ENCODE data around the gene NPHS1. TPM values are rescaled to one million over a fixed set of nuclear protein-coding genes. Genes with fewer than 3 reads are reported as not detected.

NPHS1 gene
- total RNA-seq, 4 donors from 2014 or later = not detected

DNA sequence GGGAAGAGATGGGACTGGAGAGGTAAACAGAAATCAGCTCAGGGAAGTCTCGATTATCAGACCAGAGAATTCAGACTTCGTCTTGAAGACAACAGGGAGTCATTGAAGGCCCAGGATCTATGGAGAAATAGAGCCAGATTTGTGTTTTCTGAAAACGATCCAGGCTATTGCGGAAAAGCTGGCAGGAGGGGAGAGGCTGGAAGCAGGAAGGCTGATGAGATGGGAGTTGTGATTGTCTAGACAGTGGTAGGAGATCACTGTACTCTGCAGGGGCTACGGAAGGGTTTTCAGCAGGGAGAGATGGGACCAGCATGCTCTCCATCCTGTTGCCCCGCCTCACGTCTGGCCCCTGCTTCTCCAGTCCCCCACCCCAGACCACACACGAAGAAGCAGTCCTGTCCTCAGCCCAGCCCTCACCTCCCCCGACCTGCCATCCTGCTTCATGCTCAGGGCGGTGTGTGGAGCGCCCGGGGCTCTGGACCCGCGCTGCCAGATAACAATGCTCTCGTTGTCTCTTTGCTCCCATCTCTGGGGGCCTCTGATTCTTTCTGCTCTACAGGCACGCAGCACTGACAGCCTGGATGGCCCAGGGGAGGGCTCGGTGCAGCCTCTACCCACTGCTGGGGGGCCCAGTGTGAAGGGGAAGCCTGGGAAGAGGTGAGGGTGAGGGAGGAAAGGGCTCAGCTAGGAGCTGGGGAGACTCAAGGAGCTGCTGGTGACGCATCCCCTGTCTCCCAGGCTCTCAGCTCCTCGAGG, 75.0 kb downstream of the NPHS1 start:
- TF ChIP-seq, protein P1, sequence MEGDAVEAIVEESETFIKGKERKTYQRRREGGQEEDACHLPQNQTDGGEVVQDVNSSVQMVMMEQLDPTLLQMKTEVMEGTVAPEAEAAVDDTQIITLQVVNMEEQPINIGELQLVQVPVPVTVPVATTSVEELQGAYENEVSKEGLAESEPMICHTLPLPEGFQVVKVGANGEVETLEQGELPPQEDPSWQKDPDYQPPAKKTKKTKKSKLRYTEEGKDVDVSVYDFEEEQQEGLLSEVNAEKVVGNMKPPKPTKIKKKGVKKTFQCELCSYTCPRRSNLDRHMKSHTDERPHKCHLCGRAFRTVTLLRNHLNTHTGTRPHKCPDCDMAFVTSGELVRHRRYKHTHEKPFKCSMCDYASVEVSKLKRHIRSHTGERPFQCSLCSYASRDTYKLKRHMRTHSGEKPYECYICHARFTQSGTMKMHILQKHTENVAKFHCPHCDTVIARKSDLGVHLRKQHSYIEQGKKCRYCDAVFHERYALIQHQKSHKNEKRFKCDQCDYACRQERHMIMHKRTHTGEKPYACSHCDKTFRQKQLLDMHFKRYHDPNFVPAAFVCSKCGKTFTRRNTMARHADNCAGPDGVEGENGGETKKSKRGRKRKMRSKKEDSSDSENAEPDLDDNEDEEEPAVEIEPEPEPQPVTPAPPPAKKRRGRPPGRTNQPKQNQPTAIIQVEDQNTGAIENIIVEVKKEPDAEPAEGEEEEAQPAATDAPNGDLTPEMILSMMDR (IDR thresholded peaks at IDR 0.05) = no peak
- TF ChIP-seq EP300 (IDR thresholded peaks at IDR 0.05) = no peak
- TF ChIP-seq POLR2A (IDR thresholded peaks at IDR 0.05; ENCODE audit: low read depth) = no peak
- TF ChIP-seq POLR2AphosphoS5 (IDR thresholded peaks at IDR 0.05) = no peak
- Histone ChIP-seq H3K27ac (replicated peaks in 1 of 4) (no peak overlapping the region), H3K4me1 (peaks cover 14 to 28% (median 20%) of the 10 kb centered on the region in 4 donors), H3K27me3 (no peaks in the 10 kb centered on the region), H3K36me3 (peaks cover 6 to 43% (median 33%) of the 10 kb centered on the region in 4 donors), H3K4me3 (no peak overlapping the region), H3K9me3 (no peaks in the 10 kb centered on the region)
- intact Hi-C loops (cut with DNase I) = loop anchor here (10.0 kb wide), 1 partner anchor 108 kb away; no protein-coding TSS in a partner anchor
- DNase-seq (ENCODE audit: extremely low spot score) = no peak
- WGBS = 75% methylated on average over 17 of the region's 19 CpGs

DNA sequence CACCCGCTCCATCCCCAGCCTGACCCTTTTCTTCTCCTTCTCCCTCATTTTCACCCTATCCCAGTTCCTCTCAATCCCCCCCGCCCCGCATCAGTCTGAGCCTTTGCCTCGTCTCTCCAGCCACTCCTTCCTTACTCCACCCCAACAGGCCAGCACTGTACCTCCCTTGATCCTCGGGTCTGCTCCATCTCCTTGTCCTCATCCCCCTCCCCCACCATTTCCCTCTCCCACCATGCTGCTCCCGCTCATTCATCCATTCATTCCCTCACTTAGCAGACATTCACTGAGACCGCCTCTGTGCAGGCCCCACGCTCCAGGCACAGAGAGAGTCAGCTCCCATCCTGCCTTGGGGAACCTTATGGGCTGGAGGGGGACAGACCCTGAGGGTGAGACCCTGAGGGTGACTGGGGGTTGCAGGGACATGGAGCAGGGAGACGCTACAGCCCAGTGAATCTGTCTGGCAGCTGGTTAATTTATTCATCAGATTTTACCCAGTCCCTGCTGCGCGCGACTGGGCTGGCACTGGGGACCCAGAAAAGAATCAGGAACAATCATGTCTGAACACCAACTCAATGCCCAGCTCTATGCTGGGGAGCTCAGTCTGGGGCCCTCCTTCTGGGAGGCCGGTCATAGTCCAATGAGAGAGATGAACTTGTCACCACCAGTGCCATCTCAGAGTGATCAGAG, 76.1 kb downstream of the NPHS1 start:
- Histone ChIP-seq H3K36me3 (peaks cover 5 to 33% (median 25%) of the 10 kb centered on the region in 4 donors), H3K4me1 (peaks cover 14 to 28% (median 20%) of the 10 kb centered on the region in 4 donors), H3K27ac (replicated peaks in 1 of 4) (peak overlapping the region in 1 of 4 donors; percentile 61), H3K4me3 (peak overlapping the region; percentile 81 to 96 (median 90)), H3K27me3 (no peaks in the 10 kb centered on the region), H3K9me3 (no peaks in the 10 kb centered on the region)
- 45% methylated on average over 12 of the region's 13 CpGs for WGBS
- intact Hi-C loops (cut with DNase I) = loop anchor here (10.0 kb wide), 1 partner anchor 109 kb away; no protein-coding TSS in a partner anchor
- no peak for DNase-seq (ENCODE audit: extremely low spot score)
- no peak for TF ChIP-seq EP300 (IDR thresholded peaks at IDR 0.05)
- TF ChIP-seq POLR2AphosphoS5 (IDR thresholded peaks at IDR 0.05) = no peak
- no peak for TF ChIP-seq POLR2A (IDR thresholded peaks at IDR 0.05; ENCODE audit: low read depth)

Small RNAs within 50 kb of the gene (small RNA-seq; reads per million reads assigned to genes)
- gene RN7SL402P = 0 reads per million in 3 donors

Other genes with a start within 250 kb of the NPHS1 start
- 1 to 10 TPM; 3.7 to 4.7 (median 4.3) TPM for gene HAUS5, start 239.8 kb downstream of the NPHS1 start, total RNA-seq
- gene RBM42, start 223.5 kb downstream of the NPHS1 start, total RNA-seq = 100 to 1,000 TPM in 2 of 4 donors, 10 to 100 TPM in 2; 63.1 to 112 (median 95.2) TPM
- 1 to 10 TPM in 1 of 4 donors, not detected in 3; 3.4 TPM for gene ETV2, start 210.8 kb downstream of the NPHS1 start, total RNA-seq
- gene COX6B1, start 204.2 kb downstream of the NPHS1 start, total RNA-seq = 100 to 1,000 TPM; 205 to 508 (median 313) TPM
- gene UPK1A, start 186.0 kb downstream of the NPHS1 start, total RNA-seq = not detected
- gene ZBTB32, start 147.9 kb downstream of the NPHS1 start, total RNA-seq = not detected
- 10 to 100 TPM; 22.0 to 30.6 (median 24.2) TPM for gene KMT2B, start 134.5 kb downstream of the NPHS1 start, total RNA-seq
- gene IGFLR1, start 110.1 kb downstream of the NPHS1 start, total RNA-seq = 1 to 10 TPM; 1.7 to 8.1 (median 5.9) TPM
- gene U2AF1L4, start 107.1 kb downstream of the NPHS1 start, total RNA-seq = 10 to 100 TPM in 3 of 4 donors, 1 to 10 TPM in 1; 7.9 to 31.1 (median 20.9) TPM
- 10 to 100 TPM; 27.4 to 48.7 (median 33.8) TPM for gene PSENEN, start 106.9 kb downstream of the NPHS1 start, total RNA-seq
- 10 to 100 TPM; 11.6 to 18.3 (median 15.6) TPM for gene LIN37, start 103.9 kb downstream of the NPHS1 start, total RNA-seq
- gene HSPB6, start 95.5 kb downstream of the NPHS1 start, total RNA-seq = 100 to 1,000 TPM in 2 of 4 donors, 10 to 100 TPM in 2; 64.4 to 146 (median 105) TPM
- 1 to 10 TPM; 5.6 to 8.7 (median 7.1) TPM for gene PROSER3, start 94.3 kb downstream of the NPHS1 start, total RNA-seq
- 10 to 100 TPM in 2 of 4 donors, 1 to 10 TPM in 2; 3.3 to 11.2 (median 7.7) TPM for gene ARHGAP33, start 76.9 kb downstream of the NPHS1 start, total RNA-seq
- gene PRODH2, start 39.7 kb downstream of the NPHS1 start, total RNA-seq = not detected
- not detected for gene KIRREL2, start 4.4 kb upstream of the NPHS1 start, total RNA-seq
- 10 to 100 TPM in 2 of 4 donors, 1 to 10 TPM in 2; 4.6 to 14.6 (median 8.8) TPM for gene APLP1, start 16.1 kb upstream of the NPHS1 start, total RNA-seq
- 1 to 10 TPM; 2.5 to 6.2 (median 5.3) TPM for gene NFKBID, start 48.0 kb upstream of the NPHS1 start, total RNA-seq
- gene HCST, start 50.0 kb upstream of the NPHS1 start, total RNA-seq = 10 to 100 TPM in 1 of 4 donors, 1 to 10 TPM in 1, not detected in 2; 3.7 to 14.6 TPM
- gene TYROBP, start 55.8 kb upstream of the NPHS1 start, total RNA-seq = 100 to 1,000 TPM in 1 of 4 donors, 10 to 100 TPM in 3; 47.1 to 145 (median 50.7) TPM
- gene LRFN3, start 83.9 kb upstream of the NPHS1 start, total RNA-seq = 10 to 100 TPM in 3 of 4 donors, 1 to 10 TPM in 1; 7.5 to 22.6 (median 15.3) TPM
- 10 to 100 TPM; 44.0 to 60.3 (median 50.2) TPM for gene SDHAF1, start 142.7 kb upstream of the NPHS1 start, total RNA-seq
- gene SYNE4, start 156.3 kb upstream of the NPHS1 start, total RNA-seq = 1 to 10 TPM in 1 of 4 donors, not detected in 3; 1.3 TPM
- gene ALKBH6, start 161.7 kb upstream of the NPHS1 start, total RNA-seq = 10 to 100 TPM; 27.0 to 43.6 (median 35.5) TPM
- gene CLIP3, start 180.4 kb upstream of the NPHS1 start, total RNA-seq = 10 to 100 TPM; 39.9 to 73.3 (median 51.4) TPM
- 10 to 100 TPM in 2 of 4 donors, 1 to 10 TPM in 2; 6.3 to 21.3 (median 12.1) TPM for gene THAP8, start 201.8 kb upstream of the NPHS1 start, total RNA-seq
- under 1 TPM in 3 of 4 donors, not detected in 1; 0.26 to 0.52 (median 0.50) TPM for gene WDR62, start 202.4 kb upstream of the NPHS1 start, total RNA-seq